Frontal cortex (tissue), 4 donors: ENCODE measurements around the gene IQCM. TPM values are rescaled to one million over a fixed set of nuclear protein-coding genes. Genes with fewer than 3 reads are reported as not detected.

Experiments used
- DNase-seq, 2 donors: peaks; one replicate each; pipeline ENCODE4 v3.0.0; 2012; ENCODE audit warnings: low spot score in 2 of 2
- FAIRE-seq: peaks from 2 replicates; lab custom pipeline; 2012; peaks lifted over from hg19 to GRCh38; lab: Jason Lieb, UNC
- total RNA-seq: library from RNA; depleted of rRNA; stranded (reverse); fragments of >200 nt; gene quantifications from one replicate; pipeline ENCODE4 v1.2.3, GENCODE V29; 2014
- donor health status: control.
- donor health status: control.
- donor health status: control.

IQCM gene
- total RNA-seq, 1 donor from 2014 or later = not detected

DNA sequence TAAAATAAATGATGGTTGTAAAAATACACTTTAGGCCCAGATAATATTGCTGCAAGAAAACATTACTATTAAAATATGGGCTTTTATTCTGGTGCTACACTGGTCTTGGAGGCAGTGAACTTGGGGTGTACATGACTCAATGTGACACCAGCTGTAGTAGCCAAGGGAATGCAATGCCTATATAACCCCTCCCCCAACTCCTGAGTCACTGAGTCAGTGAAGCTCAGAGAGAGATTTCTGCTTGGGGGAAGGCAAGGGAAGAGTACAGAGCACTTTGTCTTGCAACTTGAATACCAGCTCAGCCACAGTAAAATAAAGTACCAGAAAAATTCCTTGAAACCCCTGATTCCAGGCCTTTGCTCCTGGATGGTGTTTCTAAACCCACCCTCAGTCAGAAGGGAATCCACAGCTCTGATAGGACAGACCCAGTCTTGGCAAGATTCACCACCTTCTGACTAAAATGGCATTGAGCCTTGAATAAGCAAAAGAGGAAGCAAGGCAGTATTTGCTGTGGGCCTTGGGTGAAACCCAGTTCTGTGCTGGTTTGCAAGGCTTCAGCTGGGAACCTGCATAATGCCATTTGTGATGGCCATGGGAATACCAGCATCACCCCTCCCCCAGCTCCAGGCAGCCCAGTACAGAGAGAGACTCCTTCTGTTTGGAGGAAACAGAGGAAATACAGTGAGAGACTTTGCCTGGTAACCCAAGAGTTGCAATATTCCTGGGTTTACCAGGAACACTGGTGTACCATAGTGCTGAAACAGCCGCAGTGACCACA is 209.9 kb downstream of the IQCM start:
- FAIRE-seq (no peak), DNase-seq (no peak)

DNA sequence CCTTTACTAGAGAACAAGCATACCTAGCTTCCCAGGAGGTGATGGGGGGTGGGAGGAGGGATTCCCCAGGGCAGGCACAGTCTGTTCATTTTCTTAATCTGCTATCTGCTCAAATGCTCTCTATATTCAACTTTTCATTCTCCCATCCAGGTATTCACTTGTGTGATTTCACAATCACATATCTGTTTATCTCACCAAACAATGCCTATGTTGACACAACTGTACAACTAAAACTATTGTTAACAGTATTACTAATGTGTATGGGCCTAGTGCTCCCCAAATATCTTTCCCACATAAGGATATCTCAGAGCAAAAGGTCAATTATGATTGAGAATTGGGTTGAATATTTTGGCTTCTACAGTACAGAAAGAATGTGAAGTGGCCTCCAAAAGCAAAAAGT is 210.8 kb downstream of the IQCM start:
- DNase-seq (no peak), FAIRE-seq (no peak)

DNA sequence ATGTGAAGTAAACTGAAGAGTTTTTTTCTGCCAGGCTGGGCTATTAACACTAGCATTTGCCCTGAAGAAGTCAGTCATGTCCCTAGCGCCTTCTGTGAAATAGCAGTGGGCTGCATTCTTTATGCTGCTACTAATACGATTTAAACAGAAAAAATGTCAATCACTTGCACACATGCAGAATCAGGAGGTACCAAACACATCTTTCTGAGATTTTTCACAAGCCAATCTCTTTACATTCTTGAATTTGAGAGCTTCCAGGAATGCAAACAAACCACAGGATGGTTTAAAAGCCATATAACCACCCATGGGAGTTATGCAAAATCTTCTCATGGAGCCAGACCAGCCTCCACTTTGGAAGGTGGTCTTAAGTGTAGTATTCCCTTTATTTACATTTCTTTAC is 220.1 kb downstream of the IQCM start:
- no peak for FAIRE-seq

DNA sequence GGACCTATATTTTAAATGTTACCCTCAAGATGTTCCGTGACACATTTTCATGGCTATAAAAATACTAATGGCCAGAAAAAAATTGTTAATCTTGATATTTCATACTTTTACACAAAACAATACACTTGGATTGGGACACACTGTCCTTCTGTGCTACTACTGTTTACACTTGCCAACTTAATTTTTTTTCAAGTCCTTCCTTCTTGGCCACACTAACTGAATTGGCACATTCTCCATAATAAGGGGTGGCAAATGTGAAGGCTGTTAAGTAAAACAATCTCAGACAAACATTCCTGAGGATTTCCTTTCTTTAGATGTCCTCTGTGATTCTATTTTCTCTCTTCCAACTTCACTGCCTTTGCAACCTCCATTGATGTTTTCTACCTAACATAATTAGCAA is 225.8 kb downstream of the IQCM start:
- FAIRE-seq = no peak

More for the DNA sequence above, 220.1 kb downstream of the IQCM start:
- no peak for DNase-seq

DNA sequence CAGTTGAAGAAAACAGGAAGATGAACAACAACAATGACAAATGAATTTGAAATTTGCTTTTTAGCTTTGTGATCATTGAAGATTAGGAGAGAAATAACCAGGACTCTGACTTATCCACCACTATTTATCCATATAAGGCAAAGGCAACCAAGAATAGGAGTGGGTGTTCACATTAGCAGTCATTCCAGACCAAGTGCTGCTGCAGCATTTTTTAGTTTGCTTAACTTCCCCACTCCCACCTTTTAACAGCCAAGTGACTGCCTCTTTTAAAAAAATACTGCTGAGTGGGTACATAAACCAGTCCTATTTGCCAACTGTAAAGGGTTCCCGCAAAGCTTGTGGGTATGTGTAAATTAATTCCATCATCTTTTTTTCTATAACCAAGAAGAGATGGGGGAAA is 230.9 kb downstream of the IQCM start:
- FAIRE-seq = no peak
- DNase-seq = no peak

More for the DNA sequence above, 225.8 kb downstream of the IQCM start:
- DNase-seq = no peak

DNA sequence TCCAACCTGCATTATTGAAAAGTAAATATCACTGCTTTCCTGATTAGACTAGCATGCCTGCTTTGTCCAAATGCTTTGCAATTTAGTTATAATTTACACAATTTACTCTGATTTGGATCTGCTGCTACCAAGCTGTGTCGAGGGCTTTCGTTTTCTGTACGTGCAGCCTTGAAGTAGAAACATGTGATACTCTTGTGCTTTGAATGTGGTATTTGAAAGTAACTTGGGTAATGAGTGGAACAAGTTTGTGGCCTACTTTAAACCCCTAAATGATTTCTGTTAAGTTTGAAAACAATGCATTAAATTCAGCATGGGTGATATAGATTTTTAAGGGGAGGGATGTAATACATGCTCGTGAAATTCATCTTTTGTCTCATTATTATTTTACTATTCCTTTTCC is 240.7 kb downstream of the IQCM start:
- no peak for DNase-seq
- FAIRE-seq = no peak

DNA sequence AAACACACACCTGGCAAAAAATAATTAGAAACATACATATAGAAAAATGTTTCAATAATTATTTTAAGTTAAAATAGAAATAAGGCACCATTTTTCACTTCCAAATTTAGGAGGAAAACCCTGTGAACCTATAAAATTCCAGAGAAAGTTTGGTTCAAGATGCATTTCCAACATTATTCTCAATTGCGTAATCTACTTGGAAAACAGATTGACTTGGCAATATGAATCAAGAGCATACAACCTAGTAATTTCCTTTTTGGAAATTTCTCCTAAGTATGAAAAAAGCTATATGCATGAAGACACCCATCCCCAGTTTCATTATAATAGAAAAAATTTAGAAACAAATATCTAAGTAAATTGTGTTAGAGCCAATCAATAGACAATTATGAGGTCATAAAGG is 242.9 kb downstream of the IQCM start:
- no peak for FAIRE-seq
- no peak for DNase-seq

DNA sequence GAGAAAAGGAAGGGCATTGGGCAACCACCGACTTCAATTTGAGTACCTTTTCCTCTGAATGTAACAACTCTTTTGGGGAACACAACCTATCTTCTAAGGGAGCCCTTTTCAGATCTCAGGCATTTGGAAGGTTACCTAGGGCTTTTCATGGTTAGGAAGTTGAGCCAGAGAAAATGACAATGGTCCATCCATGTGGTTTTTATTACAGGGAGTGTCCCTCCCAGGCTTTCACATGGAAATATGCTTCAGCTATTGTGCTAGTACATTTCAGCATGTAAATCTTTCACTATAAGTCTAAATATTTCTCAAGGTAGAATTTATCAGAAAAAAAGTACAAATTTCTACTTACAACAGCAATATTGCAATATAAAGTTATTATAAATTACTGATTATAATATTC is 259.8 kb downstream of the IQCM start:
- DNase-seq = no peak
- no peak for FAIRE-seq

DNA sequence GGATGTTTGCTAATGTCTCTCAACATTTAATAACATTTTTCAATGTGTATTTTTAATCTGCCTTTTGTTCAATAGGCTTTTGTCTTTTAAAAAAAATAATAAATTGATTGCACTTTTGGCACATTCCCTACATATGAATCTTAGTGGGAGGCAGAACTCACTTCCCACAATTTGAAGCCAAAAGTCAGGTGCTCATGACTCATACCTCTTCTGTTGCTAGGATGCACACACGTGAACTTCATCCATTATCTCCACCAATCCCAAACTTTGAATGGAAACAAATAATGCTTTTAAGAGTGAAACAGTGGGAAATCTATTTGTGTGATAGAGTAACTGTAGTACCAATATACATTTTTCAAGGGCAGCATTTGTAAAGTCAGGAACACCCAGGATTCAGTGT is 260.5 kb downstream of the IQCM start:
- DNase-seq (no peak), FAIRE-seq (no peak)

DNA sequence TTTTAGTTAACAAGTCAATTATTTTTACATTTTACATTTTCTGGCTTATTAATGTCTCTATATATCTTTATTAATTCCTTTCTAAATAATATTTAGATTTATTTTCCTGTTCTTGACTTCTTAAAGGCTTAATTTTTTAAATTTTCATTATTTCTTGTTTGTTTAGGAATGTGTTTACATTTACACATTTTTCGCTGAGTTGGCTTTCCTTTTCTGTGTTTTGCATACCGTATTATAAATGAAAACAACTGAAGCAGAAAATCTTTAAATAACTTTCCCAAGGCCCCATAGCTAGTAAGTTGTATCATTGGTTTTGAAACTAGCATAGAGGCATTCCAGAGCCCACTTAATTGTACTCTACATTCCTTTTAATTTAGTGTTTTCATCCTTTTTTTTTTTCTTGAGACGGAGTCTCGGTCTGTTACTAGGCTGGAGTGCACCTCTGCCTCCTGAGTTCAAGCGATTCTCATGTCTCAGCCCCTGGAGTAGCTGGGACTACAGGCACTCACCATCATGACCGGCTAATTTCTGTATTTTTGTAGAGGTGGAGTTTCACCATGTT is 261.6 kb downstream of the IQCM start:
- DNase-seq (no peak), FAIRE-seq (no peak)

DNA sequence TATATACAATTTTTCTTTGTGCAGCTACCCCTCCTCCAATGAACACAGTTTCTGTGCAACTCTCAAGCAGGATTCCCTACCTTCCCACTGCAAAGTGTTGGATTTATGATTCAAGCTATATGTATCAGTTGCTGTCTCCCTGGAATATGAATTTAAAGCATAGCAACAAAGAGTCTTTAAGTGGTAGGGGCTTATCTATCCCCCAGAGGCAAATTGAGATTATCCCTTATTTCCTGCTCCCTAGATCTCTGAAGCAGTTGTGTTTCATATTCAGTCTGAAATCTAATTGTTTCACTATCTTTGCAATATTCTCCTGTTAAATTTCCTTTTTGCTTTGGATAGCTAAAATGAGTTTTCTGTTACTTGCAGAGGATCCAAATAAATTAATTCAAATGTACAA is 263.0 kb downstream of the IQCM start:
- no peak for FAIRE-seq
- DNase-seq = no peak

DNA sequence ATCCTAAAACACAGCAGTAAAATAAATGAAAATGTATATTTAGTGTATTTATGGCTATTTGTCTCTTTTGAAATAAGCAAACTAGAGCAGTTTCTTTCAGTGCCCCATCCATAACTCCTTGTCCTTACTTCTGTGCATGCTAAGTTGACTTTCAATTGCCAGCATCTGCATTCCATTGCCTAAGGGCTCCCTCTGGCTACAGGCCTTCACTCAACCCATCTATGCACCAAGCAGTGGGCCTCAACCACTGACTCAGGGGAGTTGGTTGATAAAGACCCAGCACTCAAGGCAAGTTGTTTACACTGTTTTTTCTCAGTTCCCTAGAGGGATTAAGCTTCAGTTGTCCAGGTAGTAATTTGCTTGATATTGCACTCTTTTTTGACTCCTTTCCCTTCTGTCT is 265.7 kb downstream of the IQCM start:
- no peak for DNase-seq
- no peak for FAIRE-seq

DNA sequence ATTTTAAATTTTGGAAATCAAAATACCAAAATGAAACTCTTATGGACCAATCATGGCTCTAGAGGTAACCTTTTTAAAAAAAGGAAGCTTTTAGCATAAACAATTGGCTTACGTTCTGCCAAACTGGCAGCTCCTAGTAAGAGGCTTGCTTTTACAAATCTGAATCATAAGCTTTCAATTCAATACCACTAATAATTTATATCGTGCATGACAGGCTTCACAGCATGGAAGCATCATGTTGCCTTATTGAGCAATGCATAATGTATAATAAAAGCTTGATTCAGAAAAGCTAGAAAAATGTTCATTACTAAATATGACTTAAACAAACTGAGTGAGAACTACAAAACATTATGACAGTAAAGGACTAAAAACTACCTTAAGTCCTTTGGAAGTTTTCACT is 280.9 kb downstream of the IQCM start:
- FAIRE-seq (no peak), DNase-seq (no peak)

DNA sequence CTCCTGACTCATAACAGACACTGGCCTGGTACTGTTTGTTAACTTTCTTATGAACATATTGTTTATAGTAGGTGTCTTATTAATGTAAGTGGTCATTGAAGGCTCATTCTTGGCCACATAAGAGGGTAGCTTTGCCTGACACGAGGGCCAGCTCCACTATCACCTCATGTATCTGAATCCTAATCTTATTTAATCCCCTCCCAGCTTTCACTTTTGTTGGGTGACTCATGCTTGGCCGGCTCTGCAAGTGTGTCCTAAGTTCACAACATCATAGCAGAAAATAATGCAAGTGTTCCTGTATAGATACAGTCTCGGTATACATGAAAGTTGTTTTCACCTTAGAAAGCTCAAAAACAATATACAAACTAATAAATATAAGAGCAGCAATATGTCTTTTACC is 283.8 kb downstream of the IQCM start:
- DNase-seq (no peak), FAIRE-seq (no peak)

DNA sequence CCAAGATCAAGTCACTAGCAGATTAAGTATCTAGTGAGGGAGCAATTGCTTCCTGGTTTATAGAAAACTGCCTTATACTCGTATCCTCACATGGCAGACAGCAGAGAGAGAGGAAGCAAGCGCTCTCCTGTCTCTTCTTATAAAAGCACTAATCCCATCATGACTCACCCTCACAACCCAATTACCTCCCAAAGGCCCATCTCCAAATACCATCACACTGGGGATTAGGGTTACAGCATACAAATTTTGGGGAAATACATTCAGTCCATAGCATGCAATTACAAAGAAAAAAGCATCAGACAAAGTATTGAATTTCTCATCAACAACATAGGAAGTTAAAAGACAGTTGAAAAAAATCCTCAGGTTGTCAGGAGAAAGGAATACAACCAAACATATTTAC is 292.6 kb downstream of the IQCM start:
- FAIRE-seq = no peak
- DNase-seq = no peak

DNA sequence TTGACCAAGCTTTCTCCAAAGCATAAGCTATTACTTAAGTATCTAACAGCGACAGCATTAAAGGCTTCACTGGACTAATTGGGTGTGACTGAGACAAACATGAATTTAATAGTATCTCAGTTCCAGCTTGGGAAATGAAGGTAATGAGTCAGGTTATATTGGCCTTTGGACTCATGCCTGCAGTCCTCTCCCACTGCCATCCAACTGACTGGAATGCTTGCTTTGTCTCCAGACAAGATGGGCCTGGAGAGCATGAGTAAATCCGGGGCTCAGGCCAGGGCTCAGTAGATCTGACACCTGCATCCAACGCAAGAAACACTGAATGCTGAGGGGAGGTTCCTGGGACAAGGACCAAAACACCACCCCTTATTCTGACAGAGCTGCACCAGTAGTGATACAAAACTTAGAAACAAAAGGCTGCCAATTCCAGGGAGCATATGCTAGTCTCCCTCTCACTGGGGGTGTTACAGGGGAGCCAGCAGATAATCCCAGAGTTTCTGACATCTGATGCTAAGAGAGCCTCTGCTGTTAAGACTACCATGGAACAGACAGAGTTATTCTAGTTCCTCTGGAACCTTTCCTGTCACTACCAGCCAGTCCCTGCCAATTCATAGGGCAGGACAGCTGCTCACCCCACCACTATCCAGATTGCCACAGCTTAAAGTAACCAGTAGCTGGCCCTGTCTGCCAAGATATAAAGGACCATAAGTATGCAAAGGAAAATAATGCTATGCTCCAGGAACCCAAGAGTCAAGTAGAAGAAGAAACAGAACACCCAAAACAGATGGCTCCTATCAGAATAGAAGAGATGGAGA is 293.8 kb downstream of the IQCM start:
- no peak for DNase-seq
- FAIRE-seq = no peak

DNA sequence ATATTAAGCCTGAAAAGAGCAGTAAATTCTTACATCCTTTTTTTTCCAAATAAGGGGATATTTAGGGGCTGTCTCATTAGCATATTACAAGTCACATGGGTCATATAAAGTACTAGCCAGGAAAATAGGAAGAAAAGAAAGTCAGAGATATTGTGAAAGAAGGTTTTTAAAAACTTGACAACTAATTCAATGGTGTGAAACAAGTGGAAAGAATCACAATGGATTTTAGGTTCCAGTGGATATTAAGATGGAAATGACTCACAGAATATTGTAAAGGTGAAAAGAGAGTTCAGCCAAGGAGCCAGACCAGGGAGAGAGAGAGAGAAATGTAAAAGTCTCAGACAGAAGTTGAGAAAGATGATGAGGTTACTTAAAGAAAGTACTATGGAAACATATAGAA is 297.2 kb downstream of the IQCM start:
- DNase-seq (no peak), FAIRE-seq (no peak)

DNA sequence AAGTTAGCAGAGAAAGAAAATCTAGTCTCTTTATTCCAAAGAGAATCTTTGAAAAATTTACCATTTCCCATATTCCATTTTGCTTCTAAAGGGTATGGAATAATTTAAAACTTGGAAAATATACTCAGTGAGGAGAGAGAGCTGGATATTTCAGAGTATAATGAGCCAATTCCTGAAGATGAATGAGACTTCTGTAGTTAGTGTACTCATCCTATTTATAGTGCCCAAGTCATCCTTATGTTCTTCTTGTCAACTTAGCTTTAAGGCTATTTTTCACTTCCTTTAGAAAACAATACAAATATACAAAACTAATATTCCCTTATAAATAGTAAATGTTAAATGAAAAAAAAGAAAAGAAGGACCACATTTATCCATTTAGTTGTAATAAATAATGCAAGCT is 302.6 kb downstream of the IQCM start:
- no peak for DNase-seq
- no peak for FAIRE-seq

DNA sequence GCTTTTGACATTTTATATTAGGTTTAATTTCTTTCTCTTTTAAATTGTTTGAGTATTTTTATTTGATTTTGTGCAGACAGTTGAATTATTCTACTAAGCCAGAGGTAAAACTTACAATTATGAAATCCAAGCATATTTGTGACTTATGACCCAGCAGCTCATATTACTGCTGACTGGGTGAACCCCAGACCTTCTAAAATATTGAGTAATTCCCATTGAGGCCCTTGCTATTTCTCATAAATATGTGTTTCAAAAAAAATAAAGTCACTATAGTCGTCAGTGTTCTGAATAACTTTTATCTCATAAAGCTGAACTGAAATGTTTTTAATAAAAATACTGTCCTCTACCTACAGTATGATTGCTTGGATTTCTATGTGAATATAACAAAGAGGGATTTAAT is 303.1 kb downstream of the IQCM start:
- no peak for DNase-seq
- FAIRE-seq = no peak

DNA sequence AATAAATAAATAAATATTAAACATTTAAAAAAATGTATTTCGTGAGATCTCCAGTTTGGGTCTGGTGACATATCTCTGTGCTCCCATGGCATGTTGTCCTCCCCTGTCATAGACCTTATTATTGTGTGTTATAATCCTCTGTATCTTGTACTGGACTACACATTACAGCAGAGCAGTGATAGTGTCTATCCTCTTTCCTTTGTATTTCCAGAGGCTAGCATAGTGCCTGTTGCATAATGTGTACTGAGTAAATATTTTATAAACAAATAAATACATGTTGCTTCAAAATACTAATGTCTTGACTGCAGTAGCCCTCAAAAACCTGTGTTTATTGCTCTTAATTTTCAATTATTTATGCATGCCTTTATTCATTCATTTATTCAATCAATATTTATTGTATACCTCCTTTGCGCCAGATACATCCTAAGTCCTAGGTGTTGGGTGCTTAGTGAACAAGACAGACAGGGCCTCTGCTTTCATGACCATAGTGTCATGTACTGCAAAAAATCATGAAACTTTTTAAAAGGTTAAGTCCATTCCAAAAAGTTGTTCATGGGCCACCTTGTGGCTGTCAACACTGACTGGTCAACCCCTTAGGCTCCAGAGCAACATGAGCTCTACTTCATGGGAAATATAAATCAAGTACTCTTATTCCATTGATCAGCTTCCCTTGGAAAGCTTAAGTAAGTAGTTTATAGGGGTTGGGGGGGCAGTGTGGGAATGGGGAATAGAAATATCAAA is 303.9 kb downstream of the IQCM start:
- FAIRE-seq = no peak

More for the DNA sequence above, 303.9 kb downstream of the IQCM start:
- DNase-seq = no peak
